ENCODE data around the gene NECTIN2.
"Not testable (repeated sequence)": the region's sequence is repeated elsewhere in the genome, so short reads cannot be mapped to it uniquely, and the experiment has no call there.

NECTIN2 gene

GRCh38 chr19:44883922-44884321, 37.8 kb downstream of the NECTIN2 start:
- H3K27me3 ChIP-seq (ENCODE audit: low read depth, low read length) = 0 out of 2 replicates have a peak, but pooled peaks cover 8% of the 10 kb centered on the region
- no peak overlapping the region for H3K4me3 ChIP-seq (ENCODE audit: low read length)
- peaks cover 4% of the 10 kb centered on the region for H3K4me1 ChIP-seq (ENCODE audit: low read length)
- no peaks in the 10 kb centered on the region for H3K36me3 ChIP-seq (replicated peaks; ENCODE audit: low read depth, low read length)
- H3K9ac ChIP-seq (ENCODE audit: low read length) = no peak overlapping the region
- no peak overlapping the region for H2AFZ ChIP-seq (ENCODE audit: low read depth, low read length)
- H3K27ac ChIP-seq (ENCODE audit: low read length) = no peak overlapping the region
- no peaks in the 10 kb centered on the region for H3K79me2 ChIP-seq (ENCODE audit: low read length)
- H3K4me2 ChIP-seq (ENCODE audit: low read length) = no peak overlapping the region
- no peaks in the 10 kb centered on the region for H4K20me1 ChIP-seq (ENCODE audit: insufficient read depth, low read length)
- no peak for TF ChIP-seq CTCF (IDR thresholded peaks at IDR 0.05; ENCODE audit: low read depth, low read length)
- no peak for TF ChIP-seq EZH2phosphoT487 (IDR thresholded peaks at IDR 0.05; ENCODE audit: low read depth)
- H3K9me3 ChIP-seq (ENCODE audit: insufficient read depth, low read length) = no peaks in the 10 kb centered on the region

- 0 out of 2 replicates have a peak, but pooled peaks cover 2% of the 10 kb centered on the region for H3K27me3 ChIP-seq (ENCODE audit: low read depth, low read length)
- TF ChIP-seq CTCF (IDR thresholded peaks at IDR 0.05; ENCODE audit: low read depth, low read length) (no peak), EZH2phosphoT487 (IDR thresholded peaks at IDR 0.05; ENCODE audit: low read depth) (no peak)
Observed at GRCh38 chr19:44884566-44884965, 38.5 kb downstream of the NECTIN2 start.

GRCh38 chr19:44886141-44886540, 40.0 kb downstream of the NECTIN2 start:
- Histone ChIP-seq H3K9me3 (ENCODE audit: insufficient read depth, low read length) (no peaks in the 10 kb centered on the region), H3K36me3 (replicated peaks; ENCODE audit: low read depth, low read length) (no peaks in the 10 kb centered on the region), H4K20me1 (ENCODE audit: insufficient read depth, low read length) (no peaks in the 10 kb centered on the region), H3K4me3 (ENCODE audit: low read length) (no peak overlapping the region), H3K79me2 (ENCODE audit: low read length) (peaks cover 6% of the 10 kb centered on the region), H3K4me2 (ENCODE audit: low read length) (no peak overlapping the region), H2AFZ (ENCODE audit: low read depth, low read length) (no peak overlapping the region), H3K9ac (ENCODE audit: low read length) (no peak overlapping the region), H3K4me1 (ENCODE audit: low read length) (peaks cover 14% of the 10 kb centered on the region), H3K27me3 (ENCODE audit: low read depth, low read length) (no peaks in the 10 kb centered on the region), H3K27ac (ENCODE audit: low read length) (no peak overlapping the region)
- TF ChIP-seq EZH2phosphoT487 (IDR thresholded peaks at IDR 0.05; ENCODE audit: low read depth) (no peak), CTCF (IDR thresholded peaks at IDR 0.05; ENCODE audit: low read depth, low read length) (no peak)

More at GRCh38 chr19:44884566-44884965, 38.5 kb downstream of the NECTIN2 start:
- H3K9me3 ChIP-seq (ENCODE audit: insufficient read depth, low read length) = no peaks in the 10 kb centered on the region
- H3K4me1 ChIP-seq (ENCODE audit: low read length) = peaks cover 10% of the 10 kb centered on the region
- no peak overlapping the region for H3K27ac ChIP-seq (ENCODE audit: low read length)
- no peaks in the 10 kb centered on the region for H3K36me3 ChIP-seq (replicated peaks; ENCODE audit: low read depth, low read length)
- no peak overlapping the region for H3K4me3 ChIP-seq (ENCODE audit: low read length)
- H3K4me2 ChIP-seq (ENCODE audit: low read length) = no peak overlapping the region
- no peak overlapping the region for H3K9ac ChIP-seq (ENCODE audit: low read length)
- H4K20me1 ChIP-seq (ENCODE audit: insufficient read depth, low read length) = no peaks in the 10 kb centered on the region
- H3K79me2 ChIP-seq (ENCODE audit: low read length) = 0 out of 2 replicates have a peak, but pooled peaks cover under 1% of the 10 kb centered on the region
- H2AFZ ChIP-seq (ENCODE audit: low read depth, low read length) = no peak overlapping the region

GRCh38 chr19:44887648-44888047, 41.6 kb downstream of the NECTIN2 start:
- H3K4me1 ChIP-seq (ENCODE audit: low read length) = peaks cover 22% of the 10 kb centered on the region
- H3K4me2 ChIP-seq (ENCODE audit: low read length) = no peak overlapping the region
- TF ChIP-seq EZH2phosphoT487 (IDR thresholded peaks at IDR 0.05; ENCODE audit: low read depth) = no peak
- no peak overlapping the region for H3K9ac ChIP-seq (ENCODE audit: low read length)
- no peaks in the 10 kb centered on the region for H3K27me3 ChIP-seq (ENCODE audit: low read depth, low read length)
- H3K4me3 ChIP-seq (ENCODE audit: low read length) = no peak overlapping the region
- no peak overlapping the region for H2AFZ ChIP-seq (ENCODE audit: low read depth, low read length)
- H3K9me3 ChIP-seq (ENCODE audit: insufficient read depth, low read length) = no peaks in the 10 kb centered on the region
- peaks cover 7% of the 10 kb centered on the region; the same call in 1 of the 2 replicates for H4K20me1 ChIP-seq (ENCODE audit: insufficient read depth, low read length)
- H3K79me2 ChIP-seq (ENCODE audit: low read length) = peaks cover 21% of the 10 kb centered on the region
- peaks cover 3% of the 10 kb centered on the region for H3K36me3 ChIP-seq (replicated peaks; ENCODE audit: low read depth, low read length)
- no peak overlapping the region for H3K27ac ChIP-seq (ENCODE audit: low read length)

- H3K9ac ChIP-seq (ENCODE audit: low read length); H3K36me3 ChIP-seq (replicated peaks; ENCODE audit: low read depth, low read length); H3K4me2 ChIP-seq (ENCODE audit: low read length); H4K20me1 ChIP-seq (ENCODE audit: insufficient read depth, low read length); H3K4me3 ChIP-seq (ENCODE audit: low read length); H3K9me3 ChIP-seq (ENCODE audit: insufficient read depth, low read length); H3K27ac ChIP-seq (ENCODE audit: low read length); H2AFZ ChIP-seq (ENCODE audit: low read depth, low read length); H3K27me3 ChIP-seq (ENCODE audit: low read depth, low read length): not testable (repeated sequence)
- Histone ChIP-seq H3K4me1 (ENCODE audit: low read length) (peaks cover 23% of the 10 kb centered on the region), H3K79me2 (ENCODE audit: low read length) (peaks cover 28% of the 10 kb centered on the region)
Observed at GRCh38 chr19:44888335-44888734, 42.2 kb downstream of the NECTIN2 start.
